Large intestine (tissue), 3 donors: ENCODE data around the gene LEMD1. TPM values are rescaled to one million over a fixed set of nuclear protein-coding genes. Genes with fewer than 3 reads are reported as not detected.
"Not testable (repeated sequence)": the region's sequence is repeated elsewhere in the genome, so short reads cannot be mapped to it uniquely, and the experiment has no call there.

Experiments used
- DNase-seq, 2 donors: peaks; one replicate each; pipeline versions ENCODE4 v3.0.0 to v3.0.0-alpha.2; 2013
- H3K27ac ChIP-seq: one replicate; pipeline ENCODE4 v1.5.1; 2013; ENCODE audit warnings: low read length
- H3K27me3 ChIP-seq: 2 replicates; pipeline ENCODE4 v1.6.1; 2013; ENCODE audit warnings: low read length; ENCODE audit not compliant: control insufficient read depth, insufficient read depth
- H3K36me3 ChIP-seq: 2 replicates; pipeline ENCODE4 v1.6.1; 2013; ENCODE audit warnings: low read length; ENCODE audit not compliant: control insufficient read depth, insufficient read depth
- H3K4me1 ChIP-seq: one replicate; pipeline ENCODE4 v1.6.1; 2013; ENCODE audit warnings: low read length; ENCODE audit not compliant: control insufficient read depth, insufficient read depth
- H3K4me3 ChIP-seq: one replicate; pipeline ENCODE4 v1.5.1; 2013; ENCODE audit warnings: low read length
- H3K9me3 ChIP-seq: one replicate; pipeline ENCODE4 v1.6.1; 2013; ENCODE audit warnings: mild to moderate bottlenecking, low read depth, low read length, moderate library complexity; ENCODE audit not compliant: control insufficient read depth
- WGBS: methylation state at CpG from one replicate; pipeline ENCODE4 v1.1.5; 2013; ENCODE audit warnings: low lambda C conversion rate; ENCODE audit not compliant: insufficient coverage; 5-methylcytosine and 5-hydroxymethylcytosine counted together
- polyA plus RNA-seq: library from polyadenylated mRNA; unstranded; fragments of 120-200 nt; gene quantifications from one replicate; pipeline ENCODE4 v1.2.1, GENCODE V29; 2013

Gene LEMD1
- polyA plus RNA-seq, 1 donor = 1.0 TPM

DNA sequence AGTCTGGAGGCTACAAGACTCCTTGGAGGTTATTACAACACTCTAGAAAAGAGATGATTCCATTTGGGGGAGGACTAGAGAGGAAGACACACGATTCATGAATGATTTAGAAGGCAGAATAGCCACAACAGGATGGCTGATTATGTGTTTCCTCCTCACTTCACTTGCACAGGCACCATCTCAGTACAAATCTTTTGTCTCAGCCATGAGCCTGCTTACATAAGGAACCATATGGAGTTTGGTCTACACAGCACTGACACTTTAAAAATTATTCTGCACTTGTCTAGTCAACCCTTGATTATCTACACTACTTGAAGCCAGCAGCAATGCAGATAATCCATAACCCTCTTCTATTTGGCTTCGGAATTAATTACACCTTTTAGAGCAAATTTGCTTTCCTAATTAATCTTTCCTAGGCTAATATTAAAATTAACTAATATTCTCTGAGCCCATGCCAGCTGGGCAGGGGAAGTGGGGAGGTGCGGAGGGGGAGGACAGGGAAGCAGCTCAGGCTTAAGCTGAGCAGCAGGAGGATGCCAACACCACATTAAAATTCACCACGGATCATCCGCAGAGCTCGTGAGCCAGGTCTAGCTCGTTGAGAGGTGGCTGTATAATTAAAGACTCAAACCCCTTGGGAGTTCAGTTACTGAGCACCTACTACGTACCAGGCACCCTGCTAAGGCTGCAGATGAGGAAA lies 3.2 kb upstream of the LEMD1 start:
- Histone ChIP-seq H3K9me3 (no peaks in the 10 kb centered on the region), H3K27ac (no peak overlapping the region), H3K27me3 (peaks cover 41% of the 10 kb centered on the region), H3K4me1 (no peaks in the 10 kb centered on the region), H3K4me3 (no peak overlapping the region), H3K36me3 (no peaks in the 10 kb centered on the region)
- DNase-seq = no peak
- no CpG with 5 or more reads among the region's 8 CpGs for WGBS

GRCh38 chr1:205423814-205424399 lies 2.1 kb upstream of the LEMD1 start:
- H3K36me3 ChIP-seq = no peaks in the 10 kb centered on the region
- H3K4me1 ChIP-seq = no peaks in the 10 kb centered on the region
- H3K9me3 ChIP-seq = no peaks in the 10 kb centered on the region
- H3K27me3 ChIP-seq = peaks cover 31% of the 10 kb centered on the region
- no peak for DNase-seq
- no peak overlapping the region for H3K27ac ChIP-seq
- WGBS = no CpG with 5 or more reads among the region's 6 CpGs
- H3K4me3 ChIP-seq = no peak overlapping the region

DNA sequence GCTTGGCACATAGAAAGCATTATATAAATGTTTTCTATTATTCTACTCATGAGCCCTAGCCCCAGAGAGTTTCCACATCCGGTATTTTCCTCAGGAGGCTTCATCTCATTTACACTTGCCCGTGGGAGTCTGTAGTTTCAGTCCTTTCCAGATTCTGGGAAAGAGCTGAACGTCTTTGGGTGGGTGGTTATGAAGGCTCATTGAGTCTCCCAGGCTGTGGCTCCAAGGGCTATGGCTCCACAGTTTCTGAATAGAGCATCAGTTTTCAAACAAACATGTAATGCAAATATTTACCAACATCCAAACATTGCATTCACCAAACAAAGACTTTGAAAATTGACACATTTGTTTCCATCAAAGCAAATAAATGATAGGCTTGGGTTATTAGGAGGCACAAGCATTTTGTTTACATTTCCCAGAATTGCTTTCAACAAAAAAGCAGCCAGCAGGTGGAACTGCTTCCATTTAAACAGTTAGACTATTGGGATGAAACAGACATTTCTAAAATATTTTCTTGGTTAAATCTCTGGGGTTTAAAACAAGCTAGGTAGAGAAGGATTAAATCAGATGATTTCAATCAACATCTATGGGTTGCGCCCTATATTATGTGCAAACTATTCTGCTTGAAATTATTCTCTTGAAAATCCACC lies 1.3 kb upstream of the LEMD1 start:
- no peaks in the 10 kb centered on the region for H3K9me3 ChIP-seq
- H3K36me3 ChIP-seq = no peaks in the 10 kb centered on the region
- H3K4me1 ChIP-seq = no peaks in the 10 kb centered on the region
- peaks cover 29% of the 10 kb centered on the region for H3K27me3 ChIP-seq
- no peak for DNase-seq
- H3K27ac ChIP-seq = no peak overlapping the region
- no CpG with 5 or more reads among the region's 4 CpGs for WGBS
- no peak overlapping the region for H3K4me3 ChIP-seq

DNA sequence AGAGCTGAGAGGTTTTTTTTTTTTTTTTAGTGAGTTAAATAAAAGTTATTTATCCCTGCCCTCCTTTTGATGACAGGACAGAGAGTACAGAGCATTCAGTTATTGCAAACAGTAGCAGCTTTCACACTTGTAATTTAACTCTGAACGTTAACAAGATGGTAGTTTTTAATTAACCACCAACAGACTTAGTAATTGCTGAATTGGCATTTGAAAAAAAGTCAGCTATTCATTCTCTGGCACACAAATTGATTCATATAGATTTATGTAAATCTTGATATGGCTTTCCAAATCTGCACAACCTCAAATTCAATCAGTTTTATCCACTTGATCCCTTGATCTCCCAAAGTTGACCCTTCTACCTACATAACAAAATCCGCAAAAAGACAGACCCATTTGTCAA lies 918 bp downstream of the LEMD1 start:
- Histone ChIP-seq H3K4me1 (no peaks in the 10 kb centered on the region), H3K4me3 (no peak overlapping the region), H3K27me3 (peaks cover 21% of the 10 kb centered on the region), H3K36me3 (no peaks in the 10 kb centered on the region), H3K9me3 (no peaks in the 10 kb centered on the region), H3K27ac (no peak overlapping the region)
- 100% methylated on average over 1 of the region's 2 CpGs for WGBS
- no peak for DNase-seq

DNA sequence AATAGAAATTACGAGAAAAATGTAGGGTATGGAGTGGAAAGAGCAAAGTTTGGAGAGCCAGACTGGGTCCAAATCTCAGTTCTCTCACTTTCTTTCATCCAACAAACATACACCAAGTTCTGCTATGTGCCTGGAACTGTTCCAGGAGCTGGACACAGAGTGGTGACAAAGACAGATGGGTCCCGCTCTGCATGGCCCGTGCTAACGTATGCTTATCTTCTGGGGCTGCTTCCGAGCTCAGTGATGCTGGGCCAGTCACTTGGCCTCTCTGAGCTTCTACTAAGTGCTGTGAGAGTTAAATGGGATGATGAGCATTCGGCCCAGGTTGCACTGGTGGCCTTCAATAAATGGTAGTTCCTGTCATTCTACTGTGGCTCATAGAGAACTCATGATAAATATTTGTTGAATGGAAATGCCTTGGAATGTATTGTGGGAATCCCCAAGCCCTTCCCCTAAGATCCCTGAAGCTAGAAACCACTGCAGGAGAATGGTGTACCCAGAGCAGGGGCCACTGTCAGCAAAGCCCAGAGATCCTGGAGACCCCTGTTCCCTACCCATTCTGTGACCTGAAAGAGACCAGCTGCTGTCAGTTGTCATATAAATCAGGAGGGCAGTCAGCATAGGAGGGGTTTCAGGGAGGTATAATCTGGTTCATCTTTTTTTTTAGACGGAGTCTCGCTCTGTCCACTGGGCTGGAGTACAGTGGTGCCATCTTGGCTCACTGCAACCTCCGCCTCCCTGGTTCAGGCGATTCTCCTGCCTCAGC lies 3.8 kb downstream of the LEMD1 start:
- H3K27ac ChIP-seq = no peak overlapping the region
- peaks cover 6% of the 10 kb centered on the region for H3K27me3 ChIP-seq
- H3K4me3 ChIP-seq = no peak overlapping the region
- WGBS = 80% methylated on average over 1 of the region's 10 CpGs
- DNase-seq = no peak
- H3K4me1 ChIP-seq = no peaks in the 10 kb centered on the region
- no peaks in the 10 kb centered on the region for H3K9me3 ChIP-seq
- no peaks in the 10 kb centered on the region for H3K36me3 ChIP-seq

GRCh38 chr1:205416322-205416721 lies 5.5 kb downstream of the LEMD1 start:
- Histone ChIP-seq H3K27ac (no peak overlapping the region), H3K4me1 (no peaks in the 10 kb centered on the region), H3K9me3 (no peaks in the 10 kb centered on the region), H3K36me3 (no peaks in the 10 kb centered on the region), H3K27me3 (peaks cover 5% of the 10 kb centered on the region), H3K4me3 (no peak overlapping the region)
- DNase-seq = no peak
- WGBS = no CpG with 5 or more reads among the region's 2 CpGs

GRCh38 chr1:205410581-205411298 lies 11.1 kb downstream of the LEMD1 start:
- 74% methylated on average over 2 of the region's 5 CpGs for WGBS
- no peaks in the 10 kb centered on the region for H3K36me3 ChIP-seq
- H3K27me3 ChIP-seq = peaks cover 2% of the 10 kb centered on the region

GRCh38 chr1:205407970-205408369 lies 13.9 kb downstream of the LEMD1 start:
- no peak for DNase-seq
- Histone ChIP-seq H3K27me3 (peaks cover 2% of the 10 kb centered on the region), H3K36me3 (no peaks in the 10 kb centered on the region), H3K4me3 (no peak overlapping the region), H3K27ac (no peak overlapping the region), H3K4me1 (no peaks in the 10 kb centered on the region), H3K9me3 (no peaks in the 10 kb centered on the region)
- WGBS = 100% methylated on average over 1 of the region's 5 CpGs

More at GRCh38 chr1:205410581-205411298, 11.1 kb downstream of the LEMD1 start:
- Histone ChIP-seq H3K27ac (no peak overlapping the region), H3K4me3 (no peak overlapping the region), H3K4me1 (no peaks in the 10 kb centered on the region), H3K9me3 (no peaks in the 10 kb centered on the region)
- no peak for DNase-seq

- not testable (repeated sequence) for DNase-seq, H3K9me3 ChIP-seq, H3K27ac ChIP-seq, H3K4me1 ChIP-seq, H3K27me3 ChIP-seq, H3K36me3 ChIP-seq, H3K4me3 ChIP-seq
- no CpG with 5 or more reads among the region's 12 CpGs for WGBS
These were observed 15.6 kb downstream of the LEMD1 start for GRCh38 chr1:205406252-205406651.

GRCh38 chr1:205404484-205404883 lies 17.4 kb downstream of the LEMD1 start:
- not testable (repeated sequence) for H3K4me1 ChIP-seq, DNase-seq, H3K27ac ChIP-seq, H3K36me3 ChIP-seq, H3K4me3 ChIP-seq, H3K9me3 ChIP-seq, H3K27me3 ChIP-seq
- WGBS = no CpG with 5 or more reads among the region's 3 CpGs
